Measurements from ENCODE around the gene NDUFB10.

Gene NDUFB10

GRCh38 chr16:1984347-1985225 is 25.2 kb downstream of the NDUFB10 start:
- DNase-seq (ENCODE audit: low read depth): no peak

DNA sequence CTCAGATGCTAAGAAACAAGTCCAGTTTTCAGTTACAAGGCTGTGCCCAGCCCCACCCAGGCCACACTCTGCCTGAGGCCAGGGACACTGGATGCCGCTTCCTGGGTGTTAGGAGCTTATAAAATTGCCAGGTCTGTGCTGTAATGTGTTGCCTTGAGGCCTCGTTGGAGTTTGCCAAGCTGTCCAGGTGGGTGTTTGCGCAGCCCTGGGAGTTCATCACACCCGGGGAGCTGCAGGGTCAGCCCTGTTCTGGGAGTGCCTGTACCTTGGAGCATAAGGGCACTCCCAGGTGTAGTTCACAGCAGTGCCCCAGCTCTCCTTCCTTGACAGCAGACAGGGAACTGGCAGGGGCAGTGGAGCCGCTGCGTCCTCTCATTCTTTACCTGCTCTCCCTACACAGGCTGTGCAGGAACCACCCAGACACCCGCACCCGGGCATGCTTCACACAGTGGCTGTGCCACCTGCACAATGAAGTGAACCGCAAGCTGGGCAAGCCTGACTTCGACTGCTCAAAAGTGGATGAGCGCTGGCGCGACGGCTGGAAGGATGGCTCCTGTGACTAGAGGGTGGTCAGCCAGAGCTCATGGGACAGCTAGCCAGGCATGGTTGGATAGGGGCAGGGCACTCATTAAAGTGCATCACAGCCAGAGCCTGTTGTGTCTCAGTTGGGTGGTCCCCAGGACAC is 26.3 kb downstream of the NDUFB10 start:
- no peak for DNase-seq (ENCODE audit: low read depth)

- no peak for DNase-seq (ENCODE audit: low read depth)
Measured at GRCh38 chr16:1987198-1987597, 27.9 kb downstream of the NDUFB10 start.

- no peak for DNase-seq (ENCODE audit: low read depth)
Measured at GRCh38 chr16:1989209-1990100, 30.1 kb downstream of the NDUFB10 start, which contains the start of gene SYNGR3. TSS of gene SYNGR3 (plus strand) at chr16:1989970. CDS start at chr16:1990103, 133 bp downstream.

DNA sequence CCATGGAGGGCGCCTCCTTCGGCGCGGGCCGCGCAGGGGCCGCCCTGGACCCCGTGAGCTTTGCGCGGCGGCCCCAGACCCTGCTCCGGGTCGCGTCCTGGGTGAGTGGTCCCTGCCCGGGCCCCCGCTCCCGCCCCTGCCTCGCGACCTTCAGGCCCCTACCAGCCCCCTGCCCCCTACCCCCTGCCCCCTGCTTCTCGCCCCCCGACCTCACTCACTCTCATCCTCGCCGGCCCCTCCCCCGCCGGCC is 30.7 kb downstream of the NDUFB10 start:
- no peak for DNase-seq (ENCODE audit: low read depth)

- DNase-seq (ENCODE audit: low read depth): no peak
Measured at GRCh38 chr16:1990351-1991134, 31.2 kb downstream of the NDUFB10 start.

- DNase-seq (ENCODE audit: low read depth): no peak
Measured at GRCh38 chr16:1991135-1991551, 31.8 kb downstream of the NDUFB10 start.

DNA sequence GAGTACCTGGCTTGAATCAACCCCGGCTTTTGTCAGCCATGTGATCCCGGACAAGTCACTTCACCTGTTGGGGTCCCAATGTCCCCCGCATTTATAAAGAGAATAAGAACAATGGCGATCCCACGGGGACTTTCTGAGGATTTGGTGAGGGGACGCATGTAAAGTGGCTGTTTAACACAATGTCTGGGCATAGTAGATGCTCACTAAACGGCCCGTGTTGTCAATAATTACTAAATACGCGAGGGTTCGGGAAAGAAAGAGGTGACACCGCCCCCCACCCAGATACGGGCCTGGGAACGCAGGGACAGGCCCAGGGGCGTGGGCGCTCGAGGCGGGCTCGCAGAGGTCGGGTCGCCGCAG is 32.2 kb downstream of the NDUFB10 start:
- no peak for DNase-seq (ENCODE audit: low read depth)

DNA sequence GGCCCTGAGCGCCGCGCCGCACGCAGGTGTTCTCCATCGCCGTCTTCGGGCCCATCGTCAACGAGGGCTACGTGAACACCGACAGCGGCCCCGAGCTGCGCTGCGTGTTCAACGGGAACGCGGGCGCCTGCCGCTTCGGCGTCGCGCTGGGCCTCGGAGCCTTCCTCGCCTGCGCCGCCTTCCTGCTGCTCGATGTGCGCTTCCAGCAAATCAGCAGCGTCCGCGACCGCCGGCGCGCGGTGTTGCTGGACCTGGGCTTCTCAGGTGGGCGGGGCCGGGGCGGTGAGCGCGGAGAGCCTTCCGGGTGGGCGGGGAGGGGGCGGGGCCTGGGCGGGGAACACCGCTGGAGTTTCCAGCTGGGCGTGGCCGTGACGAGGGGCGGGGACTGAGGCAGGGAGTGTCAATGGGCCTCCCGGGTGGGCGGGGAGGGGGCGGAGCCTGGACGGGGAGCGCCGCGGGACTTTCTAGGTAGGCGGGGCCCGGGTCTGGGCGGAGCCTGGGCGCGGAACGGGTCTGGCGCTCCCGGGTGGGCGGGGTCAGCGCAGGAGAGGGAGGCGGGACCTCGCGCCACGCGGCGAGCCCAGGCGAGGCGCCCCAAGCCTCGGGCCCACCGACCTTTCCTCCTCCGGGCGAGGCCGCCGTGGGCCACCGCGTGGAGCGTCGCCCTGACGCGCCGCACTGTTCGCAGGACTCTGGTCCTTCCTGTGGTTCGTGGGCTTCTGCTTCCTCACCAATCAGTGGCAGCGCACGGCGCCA is 32.8 kb downstream of the NDUFB10 start:
- peak; percentile 93 for DNase-seq (ENCODE audit: low read depth)

DNA sequence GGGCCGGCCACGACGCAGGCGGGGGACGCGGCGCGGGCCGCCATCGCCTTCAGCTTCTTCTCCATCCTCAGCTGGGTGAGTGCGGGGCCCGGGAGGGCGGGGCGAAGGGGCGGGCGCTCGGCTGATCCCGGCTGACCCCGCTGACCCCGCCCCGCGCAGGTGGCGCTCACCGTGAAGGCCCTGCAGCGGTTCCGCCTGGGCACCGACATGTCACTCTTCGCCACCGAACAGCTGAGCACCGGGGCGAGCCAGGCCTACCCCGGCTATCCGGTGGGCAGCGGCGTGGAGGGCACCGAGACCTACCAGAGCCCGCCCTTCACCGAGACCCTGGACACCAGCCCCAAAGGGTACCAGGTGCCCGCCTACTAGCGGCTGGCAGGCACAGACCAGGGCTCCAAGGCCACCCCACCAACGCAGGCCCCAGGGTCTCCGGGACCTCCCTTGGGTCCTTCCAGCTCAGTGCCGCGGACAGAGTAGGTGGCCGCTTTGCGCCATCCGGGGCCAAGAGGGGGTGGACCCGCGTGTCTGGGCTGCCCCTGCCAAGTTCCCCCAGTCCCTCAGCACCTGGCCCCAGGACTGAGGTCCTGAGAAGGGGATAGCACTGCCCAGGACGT is 33.5 kb downstream of the NDUFB10 start:
- no peak for DNase-seq (ENCODE audit: low read depth)

DNA sequence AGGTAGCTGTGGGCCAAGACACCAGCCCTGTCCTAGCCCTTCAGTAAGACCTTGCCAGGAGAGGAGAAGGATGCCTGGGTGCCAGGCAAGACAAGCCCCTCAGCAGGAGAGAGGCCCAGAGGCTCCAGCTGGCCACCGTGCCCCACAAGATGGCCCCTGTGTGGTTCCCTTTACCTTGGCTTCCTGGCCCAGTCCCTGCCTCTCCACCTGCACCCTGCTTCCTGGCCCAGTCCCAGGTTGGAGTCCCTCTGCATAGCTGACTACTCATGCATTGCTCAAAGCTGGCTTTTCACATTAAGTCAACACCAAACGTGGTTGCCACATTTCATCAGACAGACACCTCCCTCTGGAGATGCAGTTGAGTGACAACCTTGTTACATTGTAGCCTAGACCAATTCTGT is 34.4 kb downstream of the NDUFB10 start:
- no peak for DNase-seq (ENCODE audit: low read depth)

- DNase-seq (ENCODE audit: low read depth): no peak
Measured at GRCh38 chr16:1997494-1998359, 38.4 kb downstream of the NDUFB10 start.

DNA sequence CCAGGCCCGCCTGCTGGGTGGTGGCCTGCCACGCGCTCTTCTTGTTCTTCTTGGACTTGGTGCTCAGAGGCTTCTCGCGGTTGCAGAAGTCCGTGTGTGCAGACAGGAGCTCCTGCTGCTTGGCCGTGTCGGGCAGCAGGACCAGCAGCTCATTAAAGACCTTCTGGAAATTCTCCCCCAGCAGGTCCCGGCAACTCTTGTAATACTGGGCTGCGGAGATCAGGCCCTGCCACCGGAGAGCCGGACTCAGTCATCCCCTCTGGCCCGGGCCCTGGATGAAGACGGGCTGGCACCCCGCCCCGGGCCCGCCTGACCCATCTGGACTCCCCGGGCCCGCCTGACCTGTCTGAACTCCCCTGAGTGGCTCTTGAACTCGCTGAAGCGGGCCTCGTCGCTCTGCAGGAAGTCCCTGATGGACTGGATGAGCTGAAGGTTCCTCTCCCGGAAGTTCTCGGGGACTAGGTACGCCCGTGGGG is 39.1 kb downstream of the NDUFB10 start:
- no peak for DNase-seq (ENCODE audit: low read depth)

DNA sequence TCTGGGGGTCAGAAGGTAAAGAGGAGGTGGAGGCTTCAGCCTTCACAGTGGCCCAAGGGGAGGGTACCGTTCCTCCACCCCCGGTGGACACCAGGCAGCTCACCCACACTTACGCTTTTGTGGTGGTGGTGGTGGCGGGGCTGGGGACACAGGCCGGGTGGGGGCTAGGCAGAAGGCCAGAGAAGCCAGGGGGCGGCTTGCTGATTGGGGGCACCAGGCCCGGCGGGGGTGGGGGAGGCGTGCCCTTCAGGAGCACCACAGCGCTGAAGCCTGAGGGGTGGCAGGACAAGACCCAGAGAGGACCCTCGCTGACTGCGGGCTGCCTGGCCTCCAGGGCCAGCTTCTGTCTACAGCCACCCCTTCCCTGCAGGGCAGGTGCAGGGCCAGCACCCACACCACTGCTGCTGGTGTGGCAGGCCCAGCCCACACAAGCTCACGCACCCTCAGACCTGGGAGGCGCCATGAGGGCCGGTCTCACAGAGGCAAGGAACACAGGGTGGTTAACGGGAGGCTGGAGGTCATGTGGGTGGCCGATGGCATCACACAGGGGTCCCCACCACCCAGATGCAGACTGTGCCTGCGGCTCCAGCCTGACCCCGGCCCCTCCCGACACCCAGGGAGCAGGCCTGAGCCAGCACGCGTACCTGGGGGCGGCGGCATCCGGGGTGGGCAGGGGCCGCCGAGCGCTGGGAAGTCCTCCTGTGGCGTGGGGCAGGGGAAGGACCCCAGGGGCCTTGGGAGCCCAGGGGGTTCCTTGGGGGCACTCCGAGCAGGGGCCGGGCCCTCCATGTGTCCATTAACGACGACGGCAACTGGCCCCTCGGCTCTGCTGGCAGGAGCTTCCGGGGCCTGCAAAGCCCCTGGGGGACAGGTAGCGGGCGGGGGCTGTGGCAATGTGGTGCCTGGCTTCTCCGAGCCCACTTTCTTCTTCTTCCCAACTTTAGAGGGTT is 39.8 kb downstream of the NDUFB10 start:
- DNase-seq (ENCODE audit: low read depth): no peak

DNA sequence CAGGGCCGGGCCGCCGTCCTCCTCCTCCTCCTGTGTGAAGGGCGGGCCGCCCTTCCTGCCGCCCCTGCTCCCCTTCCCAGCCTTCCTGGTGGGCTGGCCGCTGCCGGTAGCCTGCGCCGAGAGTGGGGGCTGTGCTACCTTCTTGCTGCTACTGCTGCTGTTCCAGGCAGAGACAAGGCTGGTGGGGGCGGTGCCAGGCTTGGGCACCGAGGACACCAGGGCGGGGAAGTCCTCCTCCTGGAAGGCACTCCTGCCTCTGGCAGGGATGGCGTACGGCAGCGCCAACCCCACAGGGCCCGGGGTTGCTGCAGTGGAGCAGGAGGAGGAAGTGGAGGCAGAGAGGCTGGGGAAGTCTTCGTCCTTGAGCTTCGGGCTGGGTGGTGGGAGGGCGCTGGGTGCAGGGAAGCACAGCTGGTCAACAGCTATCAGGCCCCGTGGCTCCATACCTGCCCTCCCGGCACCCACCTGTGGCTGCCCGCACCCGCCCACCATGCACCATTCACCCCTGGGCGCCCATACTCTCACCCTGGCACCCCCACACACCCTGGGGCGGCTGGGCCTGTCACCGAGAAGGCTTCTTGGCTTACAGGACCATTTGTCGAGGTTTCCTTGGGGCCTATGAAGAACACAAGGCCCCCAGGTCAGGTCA is 40.7 kb downstream of the NDUFB10 start:
- DNase-seq (ENCODE audit: low read depth): no peak

DNA sequence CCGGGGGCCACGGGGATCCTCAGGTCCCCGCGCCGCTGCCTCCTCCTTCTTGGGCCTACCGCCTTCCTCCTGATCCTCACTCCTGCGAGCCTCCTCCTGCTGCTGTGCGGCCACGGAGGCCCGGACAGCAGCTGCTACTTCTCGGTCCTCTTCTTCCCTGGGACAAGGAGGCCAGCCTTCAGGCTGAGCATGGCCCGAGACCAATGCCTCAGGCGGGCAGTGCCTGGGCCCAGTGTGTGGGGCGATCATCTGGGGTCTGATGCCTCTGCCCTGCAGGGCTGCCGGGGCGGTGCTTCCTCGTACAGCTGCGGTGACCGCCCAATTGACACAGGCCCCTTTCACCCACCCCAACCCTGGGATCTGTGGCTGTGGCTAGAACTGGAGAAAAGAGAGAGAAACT is 41.7 kb downstream of the NDUFB10 start:
- DNase-seq (ENCODE audit: low read depth): no peak

GRCh38 chr16:2001456-2002355 is 42.4 kb downstream of the NDUFB10 start:
- DNase-seq (ENCODE audit: low read depth): no peak

Data from activated T-cell treated with anti-CD3 and anti-CD28 coated beads for 24 hours (primary cell).